Vagina (tissue), 2 donors: ENCODE results near the gene FAM163A. TPM values are rescaled to one million over a fixed set of nuclear protein-coding genes. Genes with fewer than 3 reads are reported as not detected.
A peak's percentile ranks its signal among the peaks of the same experiment; 100 is the strongest.

Experiments used
- DNase-seq, 2 donors: peaks; one replicate each; pipeline ENCODE4 v3.0.0-alpha.2; 2017; ENCODE audit errors: extremely low spot score in 2 of 2
- H3K27ac ChIP-seq: fragments of 200-600 bp; sonication (generic); one replicate; pipeline ENCODE4 v1.5.1; 2019
- H3K27me3 ChIP-seq: fragments of 200-600 bp; sonication (generic); one replicate; pipeline ENCODE4 v1.5.1; 2019
- H3K36me3 ChIP-seq, 2 donors: fragments of 200-600 bp; sonication (generic); one replicate each; pipeline ENCODE4 v1.5.1; 2017 to 2019
- H3K4me1 ChIP-seq: fragments of 200-600 bp; sonication (generic); one replicate; pipeline ENCODE4 v1.5.1; 2019
- H3K4me3 ChIP-seq, 2 donors: fragments of 200-600 bp; sonication (generic); 1 replicate in 1 of 2; 2 replicates in 1 of 2; pipeline ENCODE4 v1.5.1; 2016 to 2019
- H3K9me3 ChIP-seq: fragments of 200-600 bp; sonication (generic); one replicate; pipeline ENCODE4 v1.5.1; 2019
- POLR2A ChIP-seq, 2 donors: fragments of 450-650 bp; IDR thresholded peaks; one replicate each; pipeline ENCODE4 v1.6.1; 2017; ENCODE audit warnings: antibody characterized with exemption in 2 of 2, mild to moderate bottlenecking in 2 of 2, moderate library complexity in 2 of 2
- POLR2AphosphoS5 ChIP-seq, 2 donors: sonication (generic); formaldehyde crosslinking; IDR thresholded peaks; one replicate each; pipeline ENCODE4 v1.9.0; 2017; ENCODE audit warnings: antibody characterized with exemption in 2 of 2, mild to moderate bottlenecking in 2 of 2, low read depth in 1 of 2; ENCODE audit not compliant: insufficient read depth in 1 of 2
- intact Hi-C: fragments of 100-400 bp; cut with DNase I; formaldehyde crosslinking; loops from one replicate; pipeline ENCODE4 v1.15.1; 2023
- total RNA-seq: library from RNA; depleted of rRNA; stranded (reverse); fragments of >200 nt; gene quantifications from one replicate; pipeline ENCODE4 v1.2.3, GENCODE V29; 2016
- TF ChIP-seq, protein P1 (sequence below), 3 experiments: fragments of 450-650 bp in 2 of 3; fragments of 200-600 bp in 1 of 3; sonication (generic) in 1 of 3; IDR thresholded peaks; one replicate each; pipeline ENCODE4 v1.5.1; 2017 to 2019; ENCODE audit warnings: antibody characterized with exemption in 3 of 3, mild to moderate bottlenecking in 2 of 3, moderate library complexity in 2 of 3

FAM163A gene
- total RNA-seq, 1 donor from 2014 or later, result 2.5 TPM

DNA sequence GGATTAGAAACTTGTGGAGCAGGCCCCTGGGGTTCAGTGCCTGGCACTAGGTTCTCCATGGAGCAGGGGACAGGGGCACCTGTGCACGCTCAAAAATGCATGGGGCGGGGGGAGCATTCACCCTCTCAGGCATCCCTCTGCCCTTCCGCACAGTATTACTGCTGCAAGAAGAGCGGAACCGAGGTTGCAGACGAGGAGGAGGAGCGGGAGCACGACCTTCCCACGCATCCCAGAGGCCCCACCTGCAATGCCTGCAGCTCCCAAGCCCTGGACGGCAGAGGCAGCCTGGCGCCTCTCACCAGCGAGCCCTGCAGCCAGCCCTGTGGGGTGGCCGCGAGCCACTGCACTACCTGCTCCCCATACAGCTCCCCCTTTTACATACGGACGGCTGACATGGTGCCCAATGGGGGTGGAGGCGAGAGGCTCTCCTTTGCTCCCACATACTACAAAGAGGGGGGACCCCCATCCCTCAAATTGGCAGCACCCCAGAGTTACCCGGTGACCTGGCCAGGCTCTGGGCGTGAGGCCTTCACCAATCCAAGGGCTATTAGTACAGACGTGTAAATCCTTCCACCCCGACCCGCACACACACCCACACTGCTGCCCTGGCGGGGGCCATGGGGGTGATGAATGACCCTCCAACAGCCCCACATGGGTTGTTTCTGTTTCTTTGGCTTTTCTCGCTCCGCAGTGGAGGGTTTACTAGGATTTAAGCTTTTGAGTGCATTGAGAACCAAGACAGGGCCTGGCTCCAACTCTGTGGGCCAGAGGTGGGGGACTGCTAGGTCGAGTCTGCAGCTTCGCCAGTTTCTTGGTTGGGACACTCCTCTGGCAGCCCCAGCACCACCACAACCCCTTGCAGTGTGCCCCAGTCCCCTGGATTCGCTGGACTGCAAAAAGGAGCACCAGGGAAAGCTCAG, 70.8 kb downstream of the FAM163A start:
- H3K4me1 ChIP-seq, result peaks cover 34% of the 10 kb centered on the region
- TF ChIP-seq POLR2AphosphoS5 (IDR thresholded peaks at IDR 0.05; ENCODE audit: insufficient read depth in 1 of 2, low read depth in 1 of 2), result no peak
- TF ChIP-seq POLR2A (IDR thresholded peaks at IDR 0.05), result no peak
- TF ChIP-seq, protein P1, sequence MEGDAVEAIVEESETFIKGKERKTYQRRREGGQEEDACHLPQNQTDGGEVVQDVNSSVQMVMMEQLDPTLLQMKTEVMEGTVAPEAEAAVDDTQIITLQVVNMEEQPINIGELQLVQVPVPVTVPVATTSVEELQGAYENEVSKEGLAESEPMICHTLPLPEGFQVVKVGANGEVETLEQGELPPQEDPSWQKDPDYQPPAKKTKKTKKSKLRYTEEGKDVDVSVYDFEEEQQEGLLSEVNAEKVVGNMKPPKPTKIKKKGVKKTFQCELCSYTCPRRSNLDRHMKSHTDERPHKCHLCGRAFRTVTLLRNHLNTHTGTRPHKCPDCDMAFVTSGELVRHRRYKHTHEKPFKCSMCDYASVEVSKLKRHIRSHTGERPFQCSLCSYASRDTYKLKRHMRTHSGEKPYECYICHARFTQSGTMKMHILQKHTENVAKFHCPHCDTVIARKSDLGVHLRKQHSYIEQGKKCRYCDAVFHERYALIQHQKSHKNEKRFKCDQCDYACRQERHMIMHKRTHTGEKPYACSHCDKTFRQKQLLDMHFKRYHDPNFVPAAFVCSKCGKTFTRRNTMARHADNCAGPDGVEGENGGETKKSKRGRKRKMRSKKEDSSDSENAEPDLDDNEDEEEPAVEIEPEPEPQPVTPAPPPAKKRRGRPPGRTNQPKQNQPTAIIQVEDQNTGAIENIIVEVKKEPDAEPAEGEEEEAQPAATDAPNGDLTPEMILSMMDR (IDR thresholded peaks at IDR 0.05), result no peak
- intact Hi-C loops, result no loop called here
- H3K27me3 ChIP-seq, result no peaks in the 10 kb centered on the region
- no peaks in the 10 kb centered on the region for H3K9me3 ChIP-seq
- DNase-seq, result no peak
- no peaks in the 10 kb centered on the region for H3K36me3 ChIP-seq
- H3K4me3 ChIP-seq, result peak overlapping the region in 1 of 2 donors; percentile 46
- H3K27ac ChIP-seq, result peak overlapping the region; percentile 25

DNA sequence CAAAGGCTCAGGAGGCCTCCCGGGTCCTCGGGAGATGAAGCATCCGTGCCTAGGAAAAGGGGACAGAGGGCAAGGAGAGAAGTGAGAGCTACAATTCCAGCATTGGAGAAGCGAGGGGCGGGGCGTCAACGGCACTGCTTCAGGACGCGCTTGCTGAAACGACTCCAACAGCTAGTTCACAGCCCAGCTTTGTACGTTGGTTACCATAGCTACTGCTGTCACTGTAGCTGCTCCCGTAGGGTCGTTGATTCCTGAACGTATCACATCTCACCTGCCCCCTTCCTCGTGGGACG, 71.4 kb downstream of the FAM163A start:
- no peaks in the 10 kb centered on the region for H3K9me3 ChIP-seq
- H3K27me3 ChIP-seq, result no peaks in the 10 kb centered on the region
- no peak for DNase-seq
- H3K27ac ChIP-seq, result peak overlapping the region; percentile 25
- peak overlapping the region; percentile 39 to 46 for H3K4me3 ChIP-seq
- TF ChIP-seq, protein P1 (IDR thresholded peaks at IDR 0.05), result no peak
- TF ChIP-seq POLR2A (IDR thresholded peaks at IDR 0.05), result no peak
- no peak for TF ChIP-seq POLR2AphosphoS5 (IDR thresholded peaks at IDR 0.05; ENCODE audit: insufficient read depth in 1 of 2, low read depth in 1 of 2)
- H3K36me3 ChIP-seq, result no peaks in the 10 kb centered on the region
- intact Hi-C loops, result no loop called here
- H3K4me1 ChIP-seq, result peaks cover 34% of the 10 kb centered on the region

DNA sequence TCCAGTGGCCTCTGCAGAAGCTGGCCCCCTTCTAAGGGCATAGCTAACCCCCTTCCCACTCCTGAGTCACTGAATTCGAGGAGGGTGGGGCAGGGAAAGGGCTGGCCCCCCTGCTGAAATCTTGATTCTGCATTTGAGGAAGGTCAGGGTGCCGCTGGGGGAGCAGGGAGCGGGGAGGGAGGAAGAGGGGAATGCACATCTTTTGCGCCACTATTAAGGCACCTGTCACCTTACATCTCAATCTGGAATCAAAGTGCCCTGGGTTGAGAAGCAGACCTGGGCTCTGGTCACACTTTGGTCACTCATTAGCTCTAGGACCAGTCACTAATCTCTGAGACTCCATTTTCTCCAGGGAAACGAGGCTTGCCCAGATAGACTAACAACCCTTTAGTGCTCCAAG, 72.5 kb downstream of the FAM163A start:
- H3K4me3 ChIP-seq, result peak overlapping the region; percentile 39 to 46
- TF ChIP-seq POLR2A (IDR thresholded peaks at IDR 0.05) (no peak), POLR2AphosphoS5 (IDR thresholded peaks at IDR 0.05; ENCODE audit: insufficient read depth in 1 of 2, low read depth in 1 of 2) (no peak)
- TF ChIP-seq, protein P1 (IDR thresholded peaks at IDR 0.05), result no peak
- no peaks in the 10 kb centered on the region for H3K36me3 ChIP-seq
- no peak overlapping the region for H3K27ac ChIP-seq
- no peaks in the 10 kb centered on the region for H3K9me3 ChIP-seq
- peaks cover 34% of the 10 kb centered on the region for H3K4me1 ChIP-seq
- intact Hi-C loops, result no loop called here
- H3K27me3 ChIP-seq, result no peaks in the 10 kb centered on the region
- DNase-seq, result no peak

DNA sequence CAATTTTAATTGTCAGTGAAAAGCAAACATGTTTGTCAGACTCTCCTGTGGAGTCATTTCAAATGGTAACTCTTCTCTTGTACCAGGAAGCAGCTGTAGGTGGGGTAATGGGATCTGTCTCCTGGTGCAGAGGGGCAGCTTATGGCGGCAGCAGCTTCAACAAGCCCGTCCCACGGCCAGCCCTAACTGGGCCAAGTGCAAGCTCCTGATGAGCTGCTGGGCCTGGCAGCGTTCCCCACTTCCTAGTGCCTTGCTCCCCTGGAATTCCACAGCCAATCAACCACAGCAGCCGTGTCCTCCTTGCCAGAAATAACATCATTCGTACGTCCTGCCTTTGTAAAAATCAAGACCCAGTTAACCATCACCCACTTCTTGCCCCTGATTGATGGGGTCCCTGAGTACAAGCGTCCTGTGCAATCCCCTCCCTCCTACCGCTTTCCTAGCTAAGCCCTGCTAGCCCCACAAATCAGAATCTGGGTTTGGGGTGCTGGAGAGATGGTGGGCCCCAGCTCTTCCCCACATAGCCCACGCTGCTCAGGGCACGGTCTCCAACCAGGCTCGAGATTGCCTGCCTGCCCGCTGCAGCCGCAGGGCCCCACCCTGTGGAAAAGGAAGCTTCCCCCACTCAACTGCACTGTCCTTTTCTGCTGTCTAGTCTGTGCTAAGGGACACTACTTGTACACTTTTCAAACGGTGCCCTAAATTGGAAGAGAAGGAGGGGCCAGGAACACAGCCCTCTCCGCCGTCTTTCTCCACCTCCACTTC, 73.3 kb downstream of the FAM163A start:
- Histone ChIP-seq H3K4me3 (no peak overlapping the region), H3K27me3 (no peaks in the 10 kb centered on the region), H3K36me3 (no peaks in the 10 kb centered on the region), H3K27ac (no peak overlapping the region), H3K4me1 (peaks cover 34% of the 10 kb centered on the region), H3K9me3 (no peaks in the 10 kb centered on the region)
- DNase-seq, result no peak
- intact Hi-C loops, result no loop called here
- no peak for TF ChIP-seq POLR2AphosphoS5 (IDR thresholded peaks at IDR 0.05; ENCODE audit: insufficient read depth in 1 of 2, low read depth in 1 of 2)
- no peak for TF ChIP-seq POLR2A (IDR thresholded peaks at IDR 0.05)
- TF ChIP-seq, protein P1 (IDR thresholded peaks at IDR 0.05), result no peak
